Fibroblast of pulmonary artery (primary cell): ENCODE results near the gene SPAG9.

Experiments
- DNase-seq: peaks from one replicate; pipeline ENCODE4 v3.0.0-alpha.2; 2010; ENCODE audit warnings: low read depth
- H3K4me3 ChIP-seq: replicated peaks from 2 replicates; pipeline ENCODE4 v1.5.1; 2011; ENCODE audit warnings: low read depth, mild to moderate bottlenecking, control low read depth, low read length, moderate library complexity
- CTCF ChIP-seq: IDR thresholded peaks from 2 replicates; pipeline ENCODE4 v1.5.1; 2011; ENCODE audit warnings: mild to moderate bottlenecking, control low read depth, low read length, inconsistent platforms; ENCODE audit errors: missing control alignments

The SPAG9 gene

GRCh38 chr17:51010173-51010675 is 110.4 kb downstream of the SPAG9 start:
- no peak overlapping the region for H3K4me3 ChIP-seq
- TF ChIP-seq CTCF: no peak
- DNase-seq: no peak

GRCh38 chr17:51006601-51007000 is 114.1 kb downstream of the SPAG9 start:
- peak; percentile 38 for DNase-seq
- no peak overlapping the region for H3K4me3 ChIP-seq
- no peak for TF ChIP-seq CTCF

GRCh38 chr17:51005768-51006167 is 114.9 kb downstream of the SPAG9 start:
- no peak for TF ChIP-seq CTCF
- no peak overlapping the region for H3K4me3 ChIP-seq
- no peak for DNase-seq

GRCh38 chr17:51004249-51004648 is 116.4 kb downstream of the SPAG9 start:
- TF ChIP-seq CTCF: no peak
- DNase-seq: no peak
- no peak overlapping the region for H3K4me3 ChIP-seq

GRCh38 chr17:51000835-51001638 is 119.6 kb downstream of the SPAG9 start:
- peak; percentile 88 for DNase-seq

GRCh38 chr17:50995668-50996067 is 125.0 kb downstream of the SPAG9 start:
- no peak overlapping the region for H3K4me3 ChIP-seq
- no peak for TF ChIP-seq CTCF
- no peak for DNase-seq

More at GRCh38 chr17:51000835-51001638, 119.6 kb downstream of the SPAG9 start:
- H3K4me3 ChIP-seq: no peak overlapping the region
- TF ChIP-seq CTCF: peak; percentile 56

- no peak for DNase-seq
- no peak overlapping the region for H3K4me3 ChIP-seq
- no peak for TF ChIP-seq CTCF
Measured at GRCh38 chr17:50993544-50993943, 127.1 kb downstream of the SPAG9 start.
